ENCODE data around the gene RMDN3.
A peak's percentile ranks its signal among the peaks of the same experiment; 100 is the strongest.

The RMDN3 gene, protein sequence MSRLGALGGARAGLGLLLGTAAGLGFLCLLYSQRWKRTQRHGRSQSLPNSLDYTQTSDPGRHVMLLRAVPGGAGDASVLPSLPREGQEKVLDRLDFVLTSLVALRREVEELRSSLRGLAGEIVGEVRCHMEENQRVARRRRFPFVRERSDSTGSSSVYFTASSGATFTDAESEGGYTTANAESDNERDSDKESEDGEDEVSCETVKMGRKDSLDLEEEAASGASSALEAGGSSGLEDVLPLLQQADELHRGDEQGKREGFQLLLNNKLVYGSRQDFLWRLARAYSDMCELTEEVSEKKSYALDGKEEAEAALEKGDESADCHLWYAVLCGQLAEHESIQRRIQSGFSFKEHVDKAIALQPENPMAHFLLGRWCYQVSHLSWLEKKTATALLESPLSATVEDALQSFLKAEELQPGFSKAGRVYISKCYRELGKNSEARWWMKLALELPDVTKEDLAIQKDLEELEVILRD

DNA sequence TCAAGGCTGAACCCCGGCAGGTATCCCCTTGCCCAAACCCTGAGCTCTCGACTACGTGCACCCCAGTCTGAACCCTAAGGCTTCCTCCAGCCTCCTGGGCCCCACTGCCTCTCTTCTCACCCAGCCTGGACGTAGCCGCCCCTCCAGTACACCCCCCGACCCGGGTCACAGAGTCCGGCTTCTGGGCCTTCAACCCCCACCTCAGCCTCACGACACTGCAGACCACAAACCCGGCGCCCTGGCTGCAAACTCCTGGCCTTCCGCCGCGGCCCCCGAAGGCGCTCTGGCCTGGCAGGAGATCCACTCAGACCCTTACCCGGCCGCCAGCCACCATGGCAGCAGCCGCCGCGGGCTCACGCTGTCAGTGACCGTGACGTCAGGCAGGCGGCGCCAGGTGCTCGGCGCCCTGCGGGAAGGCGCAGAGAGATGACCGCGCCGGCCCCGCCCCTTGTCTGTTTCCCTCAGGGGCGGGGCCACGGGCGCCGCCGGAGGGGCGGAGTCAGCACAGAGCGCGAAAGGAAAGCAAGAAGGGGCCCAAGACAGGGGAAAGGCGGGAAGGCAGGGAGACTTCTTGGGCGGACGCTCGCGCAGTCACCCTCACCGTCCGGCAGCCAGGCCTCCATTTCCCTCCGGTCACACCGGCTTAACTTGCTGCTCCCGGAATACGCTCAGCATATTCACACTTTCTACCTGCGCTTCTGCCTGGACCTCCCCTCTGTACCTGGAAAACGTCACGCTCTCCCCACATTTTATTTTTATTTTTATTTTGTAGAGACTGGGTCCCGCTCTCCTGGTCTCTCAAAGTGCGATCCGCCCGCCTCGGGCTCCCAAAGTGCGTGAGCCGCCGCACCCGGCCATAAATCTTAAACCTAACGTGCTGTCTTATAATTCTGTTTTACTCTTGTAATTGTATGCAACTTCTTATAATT lies at the start of gene RMDN3:
RMDN3 (minus strand) TSS at position 372 of the 929 bp plus-strand sequence. CDS start 471 bp downstream, outside the sequence.
- Histone ChIP-seq H3K4me2 (ENCODE audit: low read length) (peak within 1 kb of the TSS; percentile 94), H3K9me2 (replicated peaks; ENCODE audit: control insufficient read depth, low read length) (no peaks in the 10 kb centered on the region), H3K27ac (ENCODE audit: low read depth, low read length) (peak within 1 kb of the TSS; percentile 91), H3F3A (ENCODE audit: control insufficient read depth, insufficient read depth) (peaks cover 7% of the 10 kb centered on the region), H3K27me3 (ENCODE audit: control insufficient read depth, low read length) (no peaks in the 10 kb centered on the region), H3K79me2 (ENCODE audit: control insufficient read depth, low read length) (peaks cover 48% of the 10 kb centered on the region), H3K4me3 (ENCODE audit: low read length) (peak within 1 kb of the TSS; percentile 98), H3K36me3 (ENCODE audit: control insufficient read depth, low read length) (peaks cover 40% of the 10 kb centered on the region), H3K4me1 (ENCODE audit: control insufficient read depth, low read length) (peaks cover 56% of the 10 kb centered on the region), H4K20me1 (ENCODE audit: control insufficient read depth, insufficient read depth, low read depth, low read length) (no peaks in the 10 kb centered on the region), H3K9me3 (ENCODE audit: control insufficient read depth, insufficient read depth, low read length) (no peaks in the 10 kb centered on the region)
- TF ChIP-seq EZH2phosphoT487 (IDR thresholded peaks at IDR 0.05; ENCODE audit: borderline replicate concordance, low read length), result no peak
- TF ChIP-seq, protein P1, sequence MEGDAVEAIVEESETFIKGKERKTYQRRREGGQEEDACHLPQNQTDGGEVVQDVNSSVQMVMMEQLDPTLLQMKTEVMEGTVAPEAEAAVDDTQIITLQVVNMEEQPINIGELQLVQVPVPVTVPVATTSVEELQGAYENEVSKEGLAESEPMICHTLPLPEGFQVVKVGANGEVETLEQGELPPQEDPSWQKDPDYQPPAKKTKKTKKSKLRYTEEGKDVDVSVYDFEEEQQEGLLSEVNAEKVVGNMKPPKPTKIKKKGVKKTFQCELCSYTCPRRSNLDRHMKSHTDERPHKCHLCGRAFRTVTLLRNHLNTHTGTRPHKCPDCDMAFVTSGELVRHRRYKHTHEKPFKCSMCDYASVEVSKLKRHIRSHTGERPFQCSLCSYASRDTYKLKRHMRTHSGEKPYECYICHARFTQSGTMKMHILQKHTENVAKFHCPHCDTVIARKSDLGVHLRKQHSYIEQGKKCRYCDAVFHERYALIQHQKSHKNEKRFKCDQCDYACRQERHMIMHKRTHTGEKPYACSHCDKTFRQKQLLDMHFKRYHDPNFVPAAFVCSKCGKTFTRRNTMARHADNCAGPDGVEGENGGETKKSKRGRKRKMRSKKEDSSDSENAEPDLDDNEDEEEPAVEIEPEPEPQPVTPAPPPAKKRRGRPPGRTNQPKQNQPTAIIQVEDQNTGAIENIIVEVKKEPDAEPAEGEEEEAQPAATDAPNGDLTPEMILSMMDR (IDR thresholded peaks at IDR 0.05; ENCODE audit: low read depth, low read length, poor library complexity, severe bottlenecking), result no peak

DNA sequence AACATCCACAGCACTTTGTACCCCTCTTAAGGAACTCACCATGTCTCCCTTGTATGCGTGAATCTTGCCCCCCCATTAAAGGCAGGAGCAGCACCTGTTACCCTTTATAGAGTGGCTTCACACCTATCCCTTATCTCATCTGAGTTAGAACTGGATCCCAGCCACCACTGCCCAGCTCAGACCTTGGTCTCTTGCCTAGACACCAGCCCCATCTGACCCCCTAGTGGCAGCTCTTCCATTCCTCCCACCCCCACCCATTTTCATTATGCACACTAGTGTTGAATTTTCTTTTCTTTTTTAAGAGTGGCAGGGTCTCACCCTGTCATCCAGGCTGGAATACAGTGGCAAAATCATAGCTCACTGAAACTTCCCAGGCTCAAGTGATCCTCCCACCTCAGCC lies 48.6 kb upstream of the RMDN3 start:
- no peaks in the 10 kb centered on the region for H3K9me2 ChIP-seq (replicated peaks; ENCODE audit: control insufficient read depth, low read length)
- H3K4me2 ChIP-seq (ENCODE audit: low read length), result no peak overlapping the region
- TF ChIP-seq, protein P1 (IDR thresholded peaks at IDR 0.05; ENCODE audit: low read depth, low read length, poor library complexity, severe bottlenecking), result no peak
- no peak for TF ChIP-seq EZH2phosphoT487 (IDR thresholded peaks at IDR 0.05; ENCODE audit: borderline replicate concordance, low read length)
- peaks cover 39% of the 10 kb centered on the region for H3K79me2 ChIP-seq (ENCODE audit: control insufficient read depth, low read length)
- peaks cover 20% of the 10 kb centered on the region for H3K4me1 ChIP-seq (ENCODE audit: control insufficient read depth, low read length)
- H3K4me3 ChIP-seq (ENCODE audit: low read length), result no peak overlapping the region
- H3K9me3 ChIP-seq (ENCODE audit: control insufficient read depth, insufficient read depth, low read length), result no peaks in the 10 kb centered on the region
- no peaks in the 10 kb centered on the region for H3F3A ChIP-seq (ENCODE audit: control insufficient read depth, insufficient read depth)
- no peaks in the 10 kb centered on the region for H3K27me3 ChIP-seq (ENCODE audit: control insufficient read depth, low read length)
- no peaks in the 10 kb centered on the region for H4K20me1 ChIP-seq (ENCODE audit: control insufficient read depth, insufficient read depth, low read depth, low read length)
- H3K27ac ChIP-seq (ENCODE audit: low read depth, low read length), result no peak overlapping the region
- peaks cover 3% of the 10 kb centered on the region for H3K36me3 ChIP-seq (ENCODE audit: control insufficient read depth, low read length)

DNA sequence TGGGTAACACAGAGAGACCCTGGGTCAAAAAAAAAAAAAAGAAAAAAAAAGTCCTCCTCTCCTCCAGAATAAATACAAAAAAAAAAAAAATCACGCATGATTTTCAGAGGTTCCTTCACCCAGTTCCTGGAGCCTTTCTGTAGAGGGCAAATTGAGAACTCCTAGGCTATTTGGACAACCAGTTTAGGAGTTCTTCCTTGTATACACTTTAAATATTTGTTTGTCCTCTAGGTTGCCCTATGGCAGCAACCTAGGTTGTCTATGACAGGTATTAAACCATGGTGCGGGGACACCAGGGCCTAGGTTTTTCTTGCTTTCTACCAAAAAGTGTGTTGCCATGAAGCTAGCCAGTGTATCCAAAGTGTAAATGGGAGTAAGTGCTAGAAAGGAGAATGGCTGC lies 48.0 kb upstream of the RMDN3 start:
- Histone ChIP-seq H3K4me1 (ENCODE audit: control insufficient read depth, low read length) (peaks cover 14% of the 10 kb centered on the region), H3K36me3 (ENCODE audit: control insufficient read depth, low read length) (peaks cover 3% of the 10 kb centered on the region), H4K20me1 (ENCODE audit: control insufficient read depth, insufficient read depth, low read depth, low read length) (no peaks in the 10 kb centered on the region), H3K27me3 (ENCODE audit: control insufficient read depth, low read length) (no peaks in the 10 kb centered on the region), H3K4me2 (ENCODE audit: low read length) (no peak overlapping the region), H3K79me2 (ENCODE audit: control insufficient read depth, low read length) (peaks cover 37% of the 10 kb centered on the region), H3K9me2 (replicated peaks; ENCODE audit: control insufficient read depth, low read length) (no peaks in the 10 kb centered on the region), H3K27ac (ENCODE audit: low read depth, low read length) (no peak overlapping the region), H3F3A (ENCODE audit: control insufficient read depth, insufficient read depth) (0 out of 2 replicates have a peak, but pooled peaks cover 1% of the 10 kb centered on the region), H3K4me3 (ENCODE audit: low read length) (no peak overlapping the region), H3K9me3 (ENCODE audit: control insufficient read depth, insufficient read depth, low read length) (no peaks in the 10 kb centered on the region)
- TF ChIP-seq, protein P1 (IDR thresholded peaks at IDR 0.05; ENCODE audit: low read depth, low read length, poor library complexity, severe bottlenecking), result no peak
- TF ChIP-seq EZH2phosphoT487 (IDR thresholded peaks at IDR 0.05; ENCODE audit: borderline replicate concordance, low read length), result no peak
